HCT116 (cell line): ENCODE results near the gene TNN. TPM values are rescaled to one million over a fixed set of nuclear protein-coding genes. Genes with fewer than 3 reads are reported as not detected.

ENCODE experiments used
- ATAC-seq: fragments of 200-7000 bp; cut with Tn5 transposase; 2 replicates; pipeline ENCODE4 v1.9.1; 2020; ENCODE audit warnings: mild to moderate bottlenecking, moderate library complexity
- BruUV-seq: library from RNA; stranded (reverse); fragments of 400-500 nt; replicated peaks from 2 replicates; lab custom pipeline; 2021; lab: Mats Ljungman, UMichigan
- CTCF ChIA-PET: fragments of 300-600 bp; sonication (Branson Sonifier 250); formaldehyde crosslinking; loops from one replicate; lab custom pipeline; 2021; ENCODE audit warnings: antibody characterized with exemption; lab: Charles Lee
- POLR2A ChIA-PET: fragments of 300-600, 350-600 bp; sonication (Branson Sonifier 250); formaldehyde crosslinking; loops from one replicate; lab custom pipeline; 2021; ENCODE audit warnings: antibody characterized with exemption; lab: Charles Lee
- RAD21 ChIA-PET, 2 experiments: fragments of 300-600 bp; sonication (Branson Sonifier 250); formaldehyde crosslinking; loops; one replicate each; lab custom pipeline; 2023; ENCODE audit warnings: low total read pairs in 2 of 2; ENCODE audit not compliant: uncharacterized antibody in 2 of 2, unreplicated experiment in 2 of 2, low non-redundant PET in 1 of 2; lab: Charles Lee
- DNase-seq: peaks from one replicate; pipeline ENCODE4 v3.0.0-alpha.2; 2010; ENCODE audit warnings: low read depth, low spot score
- H2AFZ ChIP-seq: fragments of 200-600 bp; shearing (Covaris generic), sonication (generic); 2 replicates; pipeline ENCODE4 v1.6.1; 2017; ENCODE audit warnings: low read depth, mixed run types, mixed read lengths, antibody characterized with exemption, low read length; ENCODE audit not compliant: poor library complexity, severe bottlenecking
- H3K27ac ChIP-seq: 2 replicates; pipeline ENCODE4 v1.5.1; 2012; ENCODE audit warnings: low read depth, low read length
- H3K27me3 ChIP-seq: fragments of 200-600 bp; sonication (generic); 2 replicates; pipeline ENCODE4 v1.6.1; 2016; ENCODE audit warnings: mixed run types, low read length, mixed read lengths; ENCODE audit not compliant: insufficient read depth
- H3K36me3 ChIP-seq, 2 experiments: fragments of 200-500 bp in 1 of 2; fragments of 200-600 bp in 1 of 2; sonication (Bioruptor generic) in 1 of 2; sonication (generic) in 1 of 2; 2 replicates each; pipeline versions ENCODE4 v1.5.1 to v1.6.1; 2014 to 2016; ENCODE audit warnings: low read length in 2 of 2, inconsistent platforms in 1 of 2, mixed read lengths in 1 of 2, mixed run types in 1 of 2; ENCODE audit not compliant: insufficient read depth in 2 of 2, control insufficient read depth in 1 of 2
- H3K4me1 ChIP-seq, 2 experiments: fragments of 200-600 bp in 1 of 2; sonication (generic) in 1 of 2; 2 replicates each; pipeline versions ENCODE4 v1.5.1 to v1.6.1; 2012 to 2017; ENCODE audit warnings: low read length in 2 of 2, inconsistent platforms in 1 of 2, mild to moderate bottlenecking in 1 of 2, mixed read lengths in 1 of 2, mixed run types in 1 of 2, moderate library complexity in 1 of 2; ENCODE audit not compliant: insufficient read depth in 2 of 2, control insufficient read depth in 1 of 2
- H3K4me2 ChIP-seq: fragments of 200-600 bp; sonication (generic); 2 replicates; pipeline ENCODE4 v1.6.1; 2017; ENCODE audit warnings: mixed run types, low read length, mixed read lengths
- H3K4me3 ChIP-seq, 2 experiments: fragments of 200-600 bp in 1 of 2; sonication (generic) in 1 of 2; replicated peaks in 1 of 2; 2 replicates each; pipeline ENCODE4 v1.5.1; 2011 to 2016; ENCODE audit warnings: low read length in 2 of 2, control low read depth in 1 of 2, low read depth in 1 of 2, mild to moderate bottlenecking in 1 of 2, mixed read lengths in 1 of 2, mixed run types in 1 of 2
- H3K79me2 ChIP-seq: fragments of 200-600 bp; sonication (generic); 2 replicates; pipeline ENCODE4 v1.6.1; 2017; ENCODE audit warnings: mild to moderate bottlenecking, mixed run types, low read length, moderate library complexity, mixed read lengths; ENCODE audit not compliant: insufficient read depth
- H3K9ac ChIP-seq: fragments of 200-600 bp; sonication (generic); 2 replicates; pipeline ENCODE4 v1.6.1; 2016; ENCODE audit warnings: low read length, mixed read lengths
- H3K9me2 ChIP-seq: fragments of 200-600 bp; sonication (generic), shearing (Covaris generic); 2 replicates; pipeline ENCODE4 v1.6.1; 2017; ENCODE audit warnings: mixed run types, mild to moderate bottlenecking, moderate library complexity; ENCODE audit not compliant: insufficient read depth
- H3K9me3 ChIP-seq, 2 experiments: fragments of 200-500 bp in 1 of 2; fragments of 200-600 bp in 1 of 2; sonication (Bioruptor generic) in 1 of 2; sonication (generic) in 1 of 2; 2 replicates each; pipeline ENCODE4 v1.6.1; 2014 to 2017; ENCODE audit warnings: low read length in 2 of 2, mixed read lengths in 2 of 2, inconsistent platforms in 1 of 2, low read depth in 1 of 2, mild to moderate bottlenecking in 1 of 2, mixed run types in 1 of 2, moderate library complexity in 1 of 2; ENCODE audit not compliant: control insufficient read depth in 1 of 2, insufficient read depth in 1 of 2
- H4K20me1 ChIP-seq: fragments of 200-600 bp; sonication (generic), shearing (Covaris generic); 2 replicates; pipeline ENCODE4 v1.6.1; 2017; ENCODE audit warnings: mixed run types, mild to moderate bottlenecking, moderate library complexity; ENCODE audit not compliant: insufficient read depth
- ATF3 ChIP-seq: IDR thresholded peaks from 2 replicates; pipeline ENCODE4 v1.6.1; 2012
- CEBPB ChIP-seq: IDR thresholded peaks from 2 replicates; pipeline ENCODE4 v1.6.1; 2012; ENCODE audit warnings: low read depth
- EZH2phosphoT487 ChIP-seq: fragments of 200-600 bp; IDR thresholded peaks from 2 replicates; pipeline ENCODE4 v1.6.1; 2018; ENCODE audit warnings: antibody characterized with exemption, borderline replicate concordance
- FOSL1 ChIP-seq: IDR thresholded peaks from 2 replicates; pipeline ENCODE4 v1.6.1; 2012; ENCODE audit warnings: low read depth
- MAX ChIP-seq: IDR thresholded peaks from 2 replicates; pipeline ENCODE4 v1.6.1; 2012
- POLR2A ChIP-seq: IDR thresholded peaks from 2 replicates; pipeline ENCODE4 v1.7.0; 2011; ENCODE audit warnings: borderline replicate concordance; ENCODE audit not compliant: insufficient read depth, insufficient read length; ENCODE audit errors: extremely low read depth
- SP1 ChIP-seq: IDR thresholded peaks from 2 replicates; pipeline ENCODE4 v1.6.1; 2012; ENCODE audit warnings: low read depth
- YY1 ChIP-seq: IDR thresholded peaks from 2 replicates; pipeline ENCODE4 v1.6.1; 2011; ENCODE audit warnings: low read length, low read depth, moderate library complexity, mild to moderate bottlenecking; ENCODE audit not compliant: insufficient replicate concordance; ENCODE audit errors: extremely low read depth
- ZBTB33 ChIP-seq: IDR thresholded peaks from 2 replicates; pipeline ENCODE4 v1.6.1; 2011; ENCODE audit warnings: mild to moderate bottlenecking, low read length, moderate library complexity; ENCODE audit not compliant: insufficient replicate concordance; ENCODE audit errors: extremely low read depth
- intact Hi-C: fragments of 100-400 bp; cut with micrococcal nuclease; formaldehyde crosslinking; loops from 2 replicates; pipeline ENCODE4 v1.10.0; 2022
- total RNA-seq: library from RNA; stranded (reverse); gene quantifications from one replicate; pipeline ENCODE4 v1.2.1, GENCODE V29; 2021; ENCODE audit not compliant: unreplicated experiment

The TNN gene
- total RNA-seq, 1 experiment from 2014 or later = not detected

- no peaks in the 10 kb centered on the region for H3K9me2 ChIP-seq
- H3K27ac ChIP-seq = no peak overlapping the region
- TF ChIP-seq EZH2phosphoT487 = no peak
- no peak for TF ChIP-seq YY1
- TF ChIP-seq ZBTB33 = no peak
- no peak for TF ChIP-seq FOSL1
- no peak for TF ChIP-seq MAX
- no peak for TF ChIP-seq CEBPB
- TF ChIP-seq SP1 = no peak
- no peak for TF ChIP-seq ATF3
- TF ChIP-seq POLR2A = no peak
- ATAC-seq (no peak), DNase-seq (no peak)
- H3K9me3 ChIP-seq = no peaks in the 10 kb centered on the region
- intact Hi-C loops = no loop called here
- CTCF ChIA-PET = no interaction called here
- no peak overlapping the region for H2AFZ ChIP-seq
- H3K36me3 ChIP-seq = no peaks in the 10 kb centered on the region
- BruUV-seq = no TSS peak
- no peaks in the 10 kb centered on the region for H3K79me2 ChIP-seq
- POLR2A ChIA-PET = no interaction called here
- H3K4me2 ChIP-seq = no peak overlapping the region
- RAD21 ChIA-PET = no interaction called here
- no peak overlapping the region for H3K4me3 ChIP-seq
- no peak overlapping the region for H3K9ac ChIP-seq
- no peaks in the 10 kb centered on the region for H3K27me3 ChIP-seq
- H4K20me1 ChIP-seq = no peaks in the 10 kb centered on the region
- no peaks in the 10 kb centered on the region for H3K4me1 ChIP-seq
These were observed 31.2 kb upstream of the TNN start for GRCh38 chr1:175036476-175036875.
